Adrenal gland (tissue), 5 donors: ENCODE data around the gene GYG2.

ENCODE experiments used
- CTCF ChIP-seq, 6 experiments: fragments of 450-650 bp in 4 of 6; fragments of 200-600 bp in 2 of 6; sonication (generic) in 1 of 6; IDR thresholded peaks; 1 replicate in 5 of 6; 2 replicates in 1 of 6; pipeline versions ENCODE4 v1.5.1 to v1.8.0; 2016 to 2021; ENCODE audit warnings: antibody characterized with exemption in 6 of 6, mild to moderate bottlenecking in 2 of 6, moderate library complexity in 1 of 6
- POLR2A ChIP-seq, 2 donors: fragments of 450-650 bp; IDR thresholded peaks; one replicate each; pipeline ENCODE4 v1.6.1; 2017; ENCODE audit warnings: antibody characterized with exemption in 2 of 2, mild to moderate bottlenecking in 2 of 2, moderate library complexity in 1 of 2
- donor health status: DM: no; HTN: no; CAD: no.

DNA sequence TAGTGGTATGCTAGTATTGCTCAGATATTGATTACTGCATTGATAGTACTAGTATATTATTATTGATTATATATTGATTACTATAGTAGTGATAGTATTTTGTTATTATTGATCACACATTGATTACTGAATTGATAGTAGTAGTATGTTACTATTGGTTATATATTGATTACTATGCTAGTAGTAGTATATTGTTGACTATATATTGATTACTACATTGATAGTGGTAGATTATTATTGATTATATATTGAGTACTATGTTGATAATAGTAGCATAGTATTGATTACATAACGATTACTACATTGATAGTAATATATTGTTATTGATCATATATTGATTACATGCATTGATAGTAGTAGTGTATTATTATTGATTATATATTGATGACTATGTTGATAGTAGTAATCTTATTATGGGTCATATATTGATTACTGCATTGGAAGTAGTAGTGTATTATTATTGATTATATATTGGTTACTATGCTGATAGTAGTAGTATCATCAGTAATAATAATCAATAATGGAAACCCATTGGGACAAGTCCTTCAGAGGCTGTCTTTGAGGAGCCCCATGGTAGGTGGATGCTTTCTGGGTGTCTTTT, 30.6 kb downstream of the GYG2 start:
- TF ChIP-seq CTCF (IDR thresholded peaks at IDR 0.05), result no peak
- no peak for TF ChIP-seq POLR2A (IDR thresholded peaks at IDR 0.05)
